ENCODE results near the gene ZBTB4. TPM values are rescaled to one million over a fixed set of nuclear protein-coding genes. Genes with fewer than 3 reads are reported as not detected.
A peak's percentile ranks its signal among the peaks of the same experiment; 100 is the strongest.

Gene ZBTB4
- total RNA-seq (2014; rRNA removed; shearing (Covaris generic)) = 13.8 and 19.9 TPM in 2 replicates

GRCh38 chr17:7479213-7480088 is at the start of gene ZBTB4:
Gene ZBTB4 (minus strand): TSS chr17:7479631. CDS start chr17:7466801, 12,830 bp downstream.
- Histone ChIP-seq H3K9me3 (replicated peaks) (no peaks in the 10 kb centered on the region), H3K4me1 (replicated peaks) (peaks cover 56% of the 10 kb centered on the region), H3K36me3 (peaks cover 9% of the 10 kb centered on the region), H3K27ac (peak within 1 kb of the TSS; percentile 96), H3K27me3 (replicated peaks) (no peaks in the 10 kb centered on the region), H3K4me3 (peak within 1 kb of the TSS; percentile 95)
- peak in 1 of 2 experiments; percentile 55 for DNase-seq (ENCODE audit: low read depth in 1 of 2, low spot score in 2 of 2)

- H3K36me3 ChIP-seq = no peaks in the 10 kb centered on the region
- no peaks in the 10 kb centered on the region for H3K27me3 ChIP-seq (replicated peaks)
- peaks cover 11% of the 10 kb centered on the region for H3K9me3 ChIP-seq (replicated peaks)
- no peaks in the 10 kb centered on the region for H3K4me1 ChIP-seq (replicated peaks)
- DNase-seq (ENCODE audit: low read depth in 1 of 2, low spot score in 2 of 2) = no peak
- H3K4me3 ChIP-seq = no peak overlapping the region
- H3K27ac ChIP-seq = no peak overlapping the region
Measured at GRCh38 chr17:7528842-7529241, 49.4 kb upstream of the ZBTB4 start.

- Histone ChIP-seq H3K27me3 (replicated peaks) (no peaks in the 10 kb centered on the region), H3K4me1 (replicated peaks) (no peaks in the 10 kb centered on the region), H3K9me3 (replicated peaks) (peaks cover 3% of the 10 kb centered on the region; the same call in 1 of the 2 replicates), H3K36me3 (no peaks in the 10 kb centered on the region), H3K4me3 (no peak overlapping the region), H3K27ac (no peak overlapping the region)
- no peak for DNase-seq (ENCODE audit: low read depth in 1 of 2, low spot score in 2 of 2)
Measured at GRCh38 chr17:7523033-7523432, 43.6 kb upstream of the ZBTB4 start.

GRCh38 chr17:7515911-7516610 is 36.6 kb upstream of the ZBTB4 start:
- no peak for DNase-seq (ENCODE audit: low read depth in 1 of 2, low spot score in 2 of 2)
- Histone ChIP-seq H3K9me3 (replicated peaks) (no peaks in the 10 kb centered on the region), H3K4me1 (replicated peaks) (no peaks in the 10 kb centered on the region), H3K27ac (no peak overlapping the region), H3K27me3 (replicated peaks) (no peaks in the 10 kb centered on the region), H3K4me3 (no peak overlapping the region), H3K36me3 (peaks cover 38% of the 10 kb centered on the region)

GRCh38 chr17:7513850-7514419 is 34.5 kb upstream of the ZBTB4 start:
- no peak for DNase-seq (ENCODE audit: low read depth in 1 of 2, low spot score in 2 of 2)

GRCh38 chr17:7512824-7513540 is 33.6 kb upstream of the ZBTB4 start:
- Histone ChIP-seq H3K27me3 (replicated peaks) (no peaks in the 10 kb centered on the region), H3K9me3 (replicated peaks) (no peaks in the 10 kb centered on the region)

More at GRCh38 chr17:7513850-7514419, 34.5 kb upstream of the ZBTB4 start:
- H3K4me1 ChIP-seq (replicated peaks) = no peaks in the 10 kb centered on the region
- H3K27ac ChIP-seq = no peak overlapping the region
- H3K4me3 ChIP-seq = no peak overlapping the region
- H3K9me3 ChIP-seq (replicated peaks) = no peaks in the 10 kb centered on the region
- peaks cover 59% of the 10 kb centered on the region for H3K36me3 ChIP-seq
- no peaks in the 10 kb centered on the region for H3K27me3 ChIP-seq (replicated peaks)

GRCh38 chr17:7512105-7512504 is 32.7 kb upstream of the ZBTB4 start:
- Histone ChIP-seq H3K4me1 (replicated peaks) (no peaks in the 10 kb centered on the region), H3K36me3 (peaks cover 78% of the 10 kb centered on the region), H3K27ac (no peak overlapping the region), H3K4me3 (no peak overlapping the region), H3K9me3 (replicated peaks) (no peaks in the 10 kb centered on the region), H3K27me3 (replicated peaks) (no peaks in the 10 kb centered on the region)
- DNase-seq (ENCODE audit: low read depth in 1 of 2, low spot score in 2 of 2) = no peak

More at GRCh38 chr17:7512824-7513540, 33.6 kb upstream of the ZBTB4 start:
- no peak for DNase-seq (ENCODE audit: low read depth in 1 of 2, low spot score in 2 of 2)
- no peak overlapping the region for H3K27ac ChIP-seq
- no peak overlapping the region for H3K4me3 ChIP-seq
- H3K4me1 ChIP-seq (replicated peaks) = no peaks in the 10 kb centered on the region
- H3K36me3 ChIP-seq = peaks cover 69% of the 10 kb centered on the region

- Histone ChIP-seq H3K27ac (no peak overlapping the region), H3K9me3 (replicated peaks) (no peaks in the 10 kb centered on the region), H3K4me1 (replicated peaks) (no peaks in the 10 kb centered on the region), H3K27me3 (replicated peaks) (no peaks in the 10 kb centered on the region), H3K4me3 (no peak overlapping the region), H3K36me3 (peaks cover 88% of the 10 kb centered on the region)
- no peak for DNase-seq (ENCODE audit: low read depth in 1 of 2, low spot score in 2 of 2)
Measured at GRCh38 chr17:7511108-7511507, 31.7 kb upstream of the ZBTB4 start.

GRCh38 chr17:7509937-7510336 is 30.5 kb upstream of the ZBTB4 start:
- peaks cover 97% of the 10 kb centered on the region for H3K36me3 ChIP-seq
- no peak overlapping the region for H3K27ac ChIP-seq
- H3K27me3 ChIP-seq (replicated peaks) = no peaks in the 10 kb centered on the region
- H3K9me3 ChIP-seq (replicated peaks) = no peaks in the 10 kb centered on the region
- no peaks in the 10 kb centered on the region for H3K4me1 ChIP-seq (replicated peaks)
- no peak overlapping the region for H3K4me3 ChIP-seq
- no peak for DNase-seq (ENCODE audit: low read depth in 1 of 2, low spot score in 2 of 2)

- no peaks in the 10 kb centered on the region for H3K9me3 ChIP-seq (replicated peaks)
- H3K4me3 ChIP-seq = no peak overlapping the region
- H3K27me3 ChIP-seq (replicated peaks) = no peaks in the 10 kb centered on the region
- H3K36me3 ChIP-seq = peaks cover 98% of the 10 kb centered on the region
- no peak for DNase-seq (ENCODE audit: low read depth in 1 of 2, low spot score in 2 of 2)
- H3K27ac ChIP-seq = no peak overlapping the region
- H3K4me1 ChIP-seq (replicated peaks) = no peaks in the 10 kb centered on the region
Measured at GRCh38 chr17:7508846-7509245, 29.4 kb upstream of the ZBTB4 start.

GRCh38 chr17:7508145-7508544 is 28.7 kb upstream of the ZBTB4 start:
- Histone ChIP-seq H3K9me3 (replicated peaks) (no peaks in the 10 kb centered on the region), H3K4me3 (no peak overlapping the region), H3K27ac (no peak overlapping the region), H3K4me1 (replicated peaks) (no peaks in the 10 kb centered on the region), H3K27me3 (replicated peaks) (no peaks in the 10 kb centered on the region), H3K36me3 (peaks cover 98% of the 10 kb centered on the region)
- DNase-seq (ENCODE audit: low read depth in 1 of 2, low spot score in 2 of 2) = no peak

- DNase-seq (ENCODE audit: low read depth in 1 of 2, low spot score in 2 of 2) = no peak
- Histone ChIP-seq H3K27me3 (replicated peaks) (no peaks in the 10 kb centered on the region), H3K4me3 (no peak overlapping the region), H3K36me3 (peaks cover 100% of the 10 kb centered on the region), H3K4me1 (replicated peaks) (no peaks in the 10 kb centered on the region), H3K27ac (no peak overlapping the region), H3K9me3 (replicated peaks) (no peaks in the 10 kb centered on the region)
Measured at GRCh38 chr17:7503521-7503920, 24.1 kb upstream of the ZBTB4 start.

- Histone ChIP-seq H3K4me3 (no peak overlapping the region), H3K4me1 (replicated peaks) (no peaks in the 10 kb centered on the region), H3K27ac (no peak overlapping the region), H3K9me3 (replicated peaks) (no peaks in the 10 kb centered on the region), H3K27me3 (replicated peaks) (no peaks in the 10 kb centered on the region), H3K36me3 (peaks cover 100% of the 10 kb centered on the region)
- DNase-seq (ENCODE audit: low read depth in 1 of 2, low spot score in 2 of 2) = no peak
Measured at GRCh38 chr17:7502987-7503386, 23.6 kb upstream of the ZBTB4 start.
